HFFc6 (cell line): ENCODE results near the gene LRRC32. TPM values are rescaled to one million over a fixed set of nuclear protein-coding genes. Genes with fewer than 3 reads are reported as not detected.

Experiments
- DNase-seq: peaks from one replicate; pipeline ENCODE4 v3.0.0-alpha.2; 2018
- H3K27ac Mint-ChIP-seq: 2 replicates; pipeline ENCODE4 v1.8.0; 2020; ENCODE audit warnings: mild to moderate bottlenecking, mixed read lengths
- H3K27me3 Mint-ChIP-seq: 2 replicates; pipeline ENCODE4 v1.8.0; 2021; ENCODE audit warnings: mild to moderate bottlenecking, moderate library complexity, mixed read lengths; ENCODE audit not compliant: insufficient read depth
- H3K36me3 Mint-ChIP-seq: 2 replicates; pipeline ENCODE4 v1.8.0; 2021; ENCODE audit warnings: low read depth, mixed read lengths
- H3K4me1 Mint-ChIP-seq: 2 replicates; pipeline ENCODE4 v1.8.0; 2020; ENCODE audit warnings: low read depth, mixed read lengths
- H3K4me3 Mint-ChIP-seq: 2 replicates; pipeline ENCODE4 v1.8.0; 2020; ENCODE audit warnings: mild to moderate bottlenecking, moderate library complexity, mixed read lengths
- H3K9me3 Mint-ChIP-seq: 2 replicates; pipeline ENCODE4 v1.8.0; 2020; ENCODE audit warnings: mild to moderate bottlenecking, mixed read lengths
- CTCF ChIP-seq: fragments of 200-600 bp; sonication (generic); IDR thresholded peaks from 2 replicates; pipeline ENCODE4 v1.5.0; 2021; ENCODE audit warnings: antibody characterized with exemption, mild to moderate bottlenecking
- long read RNA-seq: library from polyadenylated mRNA; unstranded; transcript quantifications from one replicate; pipeline ENCODE4 v2.0.0, GENCODE V29; 2019
- total RNA-seq, 6 experiments: library from RNA; stranded (reverse); fragmentation: NEBNext Ultra II Directional; extraction: Animal tissue kit (Norgen Biotek cat#: 25700); gene quantifications; 2 replicates in 1 of 6; 3 replicates in 5 of 6; pipeline ENCODE4 v1.2.3, GENCODE V29; 2021

Gene LRRC32
- total RNA-seq, result 1 to 10 TPM in 3 of 6 experiments, under 1 TPM in 3; 0.57 to 1.3 (median 1.0) TPM
- long read RNA-seq, partial matches to known transcripts, result 0 of 1 reads
- long read RNA-seq, other reads (novel, unspliced or antisense), result 1 of 1 reads

GRCh38 chr11:76670485-76671236 is at the start of gene LRRC32:
TSS of gene LRRC32 (minus strand) at chr11:76670747. CDS start at chr11:76665954, 4,793 bp downstream.
- no peaks in the 10 kb centered on the region for H3K9me3 Mint-ChIP-seq
- DNase-seq, result no peak
- TF ChIP-seq CTCF, result peak; percentile 29; the same call in 1 of the 2 replicates
- peak within 1 kb of the TSS; percentile 37; the same call in 1 of the 2 replicates for H3K27ac Mint-ChIP-seq
- no peaks in the 10 kb centered on the region for H3K36me3 Mint-ChIP-seq
- H3K4me1 Mint-ChIP-seq, result peaks cover 14% of the 10 kb centered on the region
- peak within 1 kb of the TSS; percentile 73 for H3K4me3 Mint-ChIP-seq
- peaks cover 18% of the 10 kb centered on the region for H3K27me3 Mint-ChIP-seq

- Mint-ChIP-seq H3K9me3 (no peaks in the 10 kb centered on the region), H3K4me1 (peaks cover 9% of the 10 kb centered on the region), H3K27me3 (peaks cover 12% of the 10 kb centered on the region), H3K27ac (no peak overlapping the region), H3K36me3 (no peaks in the 10 kb centered on the region), H3K4me3 (no peak overlapping the region)
- DNase-seq, result no peak
- no peak for TF ChIP-seq CTCF
Measured at GRCh38 chr11:76719686-76720085, 49.1 kb upstream of the LRRC32 start.

GRCh38 chr11:76719281-76719680 is 48.7 kb upstream of the LRRC32 start:
- no peak for DNase-seq
- H3K9me3 Mint-ChIP-seq, result no peaks in the 10 kb centered on the region
- H3K27ac Mint-ChIP-seq, result no peak overlapping the region
- H3K36me3 Mint-ChIP-seq, result no peaks in the 10 kb centered on the region
- H3K4me1 Mint-ChIP-seq, result peaks cover 9% of the 10 kb centered on the region
- no peak overlapping the region for H3K4me3 Mint-ChIP-seq
- TF ChIP-seq CTCF, result no peak
- H3K27me3 Mint-ChIP-seq, result peaks cover 14% of the 10 kb centered on the region

GRCh38 chr11:76717816-76718215 is 47.3 kb upstream of the LRRC32 start:
- no peak for TF ChIP-seq CTCF
- no peak overlapping the region for H3K27ac Mint-ChIP-seq
- no peaks in the 10 kb centered on the region for H3K36me3 Mint-ChIP-seq
- H3K9me3 Mint-ChIP-seq, result no peaks in the 10 kb centered on the region
- peaks cover 4% of the 10 kb centered on the region for H3K4me1 Mint-ChIP-seq
- DNase-seq, result no peak
- no peak overlapping the region for H3K4me3 Mint-ChIP-seq
- H3K27me3 Mint-ChIP-seq, result peaks cover 12% of the 10 kb centered on the region

- Mint-ChIP-seq H3K4me1 (peaks cover 4% of the 10 kb centered on the region), H3K36me3 (no peaks in the 10 kb centered on the region)
- TF ChIP-seq CTCF, result no peak
Measured at GRCh38 chr11:76717369-76717768, 46.8 kb upstream of the LRRC32 start.

More at GRCh38 chr11:76717369-76717768, 46.8 kb upstream of the LRRC32 start:
- H3K4me3 Mint-ChIP-seq, result no peak overlapping the region
- H3K9me3 Mint-ChIP-seq, result no peaks in the 10 kb centered on the region
- H3K27ac Mint-ChIP-seq, result no peak overlapping the region
- H3K27me3 Mint-ChIP-seq, result peaks cover 16% of the 10 kb centered on the region
- no peak for DNase-seq
